CD4-positive, alpha-beta T cell treated with Interleukin-2 at 100 ng/mL for 4 hours (primary cell): ENCODE data around the gene DNAH17.

Experiments
- DNase-seq: peaks from one replicate; pipeline ENCODE4 v3.0.0-alpha.2; 2020; ENCODE audit warnings: low spot score

Gene DNAH17

DNA sequence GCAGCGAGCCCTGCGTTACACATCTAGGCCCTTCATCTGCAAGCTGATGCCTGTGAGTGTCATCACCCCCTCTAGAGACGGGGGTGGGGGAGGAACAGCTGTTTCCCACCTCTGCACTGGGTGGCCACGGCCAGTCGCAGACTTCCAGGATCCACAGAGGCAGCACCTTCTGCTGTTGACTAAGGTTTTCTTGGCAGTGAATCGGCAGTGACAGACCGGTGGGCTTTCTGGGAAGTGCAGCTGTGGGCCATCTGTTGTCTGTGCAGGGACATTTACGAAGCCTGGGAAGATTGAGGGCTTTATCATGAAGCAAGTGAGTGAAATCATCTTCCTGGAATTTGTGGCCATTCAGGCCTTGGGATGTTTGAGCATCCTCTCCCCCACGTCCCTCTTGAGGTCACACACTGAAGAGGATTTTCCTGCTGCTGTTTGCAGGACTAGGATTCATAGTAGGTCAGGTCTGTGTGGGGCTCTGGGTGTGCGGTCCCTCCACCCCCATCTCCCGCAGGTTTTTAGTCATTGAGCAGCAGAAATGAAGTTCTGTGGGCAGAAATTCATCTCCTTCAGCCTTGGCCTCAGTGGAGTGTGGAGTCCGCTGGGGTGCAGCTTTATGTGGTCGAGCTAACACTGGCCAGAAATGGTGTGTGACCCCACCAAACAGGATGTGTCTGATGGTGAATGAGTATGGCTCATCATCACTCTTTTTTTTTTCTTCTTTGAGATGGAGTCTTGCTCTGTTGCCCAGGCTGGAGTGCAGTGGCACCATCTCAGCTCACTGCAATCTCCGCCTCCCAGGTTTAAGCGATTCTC is 186.8 kb downstream of the DNAH17 start:
- no peak for DNase-seq

DNA sequence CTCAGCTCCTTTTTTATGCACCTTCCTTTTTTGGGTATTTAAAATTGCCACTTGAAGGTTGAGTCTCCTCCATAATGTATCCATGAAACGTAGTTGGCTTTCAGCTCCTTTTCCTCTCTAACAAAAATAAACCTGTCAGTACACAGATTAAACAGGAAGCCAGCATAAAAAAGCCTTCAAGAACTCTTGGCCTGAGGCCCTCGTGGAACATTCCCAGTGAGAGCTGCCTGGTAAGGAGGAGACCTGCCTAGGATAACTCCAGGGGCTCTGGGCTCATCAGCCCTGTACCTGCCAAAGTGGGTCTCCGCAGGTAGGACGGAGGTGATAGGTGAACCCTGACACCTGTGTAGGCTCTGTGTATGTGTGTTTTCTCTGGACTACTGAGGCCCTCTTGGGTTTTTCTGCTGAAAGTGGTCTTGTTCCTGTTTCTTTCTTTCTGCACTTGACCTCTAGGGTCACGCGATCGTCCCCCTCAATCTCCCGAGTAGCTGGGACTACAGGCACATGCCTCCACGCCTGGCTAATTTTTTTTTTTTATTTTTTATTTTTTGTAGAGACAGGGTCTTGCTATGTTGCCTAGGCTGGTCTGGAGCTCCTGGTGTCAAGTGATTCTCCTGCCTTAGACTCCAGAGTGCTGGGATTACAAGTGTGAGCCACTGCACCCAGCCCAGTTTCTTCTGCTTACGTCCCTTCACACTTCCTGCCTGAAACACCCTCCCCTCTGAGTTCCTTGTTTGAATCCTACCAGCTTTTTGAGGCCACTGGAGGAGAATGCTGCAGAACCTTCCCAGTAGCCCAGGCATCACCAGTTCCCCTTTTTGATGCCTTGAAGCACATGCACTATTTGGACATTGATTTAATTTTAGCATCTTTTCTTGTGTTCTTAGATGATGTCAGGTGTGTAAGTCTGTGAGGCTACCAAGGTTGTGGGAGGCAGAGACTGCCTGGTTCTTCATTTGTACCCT is 188.9 kb downstream of the DNAH17 start:
- no peak for DNase-seq

DNA sequence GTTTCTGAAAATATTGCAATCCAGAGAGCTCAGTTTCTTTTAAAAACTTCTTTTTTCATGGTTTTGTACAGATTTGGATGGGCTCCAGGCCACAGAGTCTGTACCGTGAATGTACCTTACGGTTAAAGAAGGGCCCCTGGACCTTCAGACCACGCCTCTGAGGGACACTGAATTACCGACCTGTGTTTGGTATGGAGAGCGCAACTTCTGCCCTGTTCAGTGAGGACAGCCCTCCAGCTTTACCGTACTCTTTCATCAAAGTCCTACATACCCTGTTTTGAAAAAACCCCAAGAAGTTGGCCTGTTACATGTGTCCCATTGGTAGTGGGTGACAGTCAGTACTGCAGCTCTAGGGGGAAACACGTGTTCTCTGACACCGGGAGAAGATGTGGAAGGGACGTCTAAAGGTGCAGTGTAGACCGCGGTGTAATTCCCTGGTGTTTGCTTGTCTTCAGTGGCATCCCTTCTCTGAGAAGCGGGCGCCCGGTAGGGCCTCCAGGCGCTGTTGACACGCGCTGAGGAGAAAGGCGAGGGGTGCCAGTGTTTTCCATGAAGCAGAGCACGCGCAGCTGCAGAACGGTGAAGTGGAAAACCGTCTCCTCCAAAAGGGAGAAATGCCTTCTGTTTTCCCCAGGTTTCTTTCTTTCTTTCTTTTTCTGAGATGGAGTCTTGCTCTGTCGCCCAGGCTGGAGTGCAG is 192.6 kb downstream of the DNAH17 start:
- DNase-seq: no peak

DNA sequence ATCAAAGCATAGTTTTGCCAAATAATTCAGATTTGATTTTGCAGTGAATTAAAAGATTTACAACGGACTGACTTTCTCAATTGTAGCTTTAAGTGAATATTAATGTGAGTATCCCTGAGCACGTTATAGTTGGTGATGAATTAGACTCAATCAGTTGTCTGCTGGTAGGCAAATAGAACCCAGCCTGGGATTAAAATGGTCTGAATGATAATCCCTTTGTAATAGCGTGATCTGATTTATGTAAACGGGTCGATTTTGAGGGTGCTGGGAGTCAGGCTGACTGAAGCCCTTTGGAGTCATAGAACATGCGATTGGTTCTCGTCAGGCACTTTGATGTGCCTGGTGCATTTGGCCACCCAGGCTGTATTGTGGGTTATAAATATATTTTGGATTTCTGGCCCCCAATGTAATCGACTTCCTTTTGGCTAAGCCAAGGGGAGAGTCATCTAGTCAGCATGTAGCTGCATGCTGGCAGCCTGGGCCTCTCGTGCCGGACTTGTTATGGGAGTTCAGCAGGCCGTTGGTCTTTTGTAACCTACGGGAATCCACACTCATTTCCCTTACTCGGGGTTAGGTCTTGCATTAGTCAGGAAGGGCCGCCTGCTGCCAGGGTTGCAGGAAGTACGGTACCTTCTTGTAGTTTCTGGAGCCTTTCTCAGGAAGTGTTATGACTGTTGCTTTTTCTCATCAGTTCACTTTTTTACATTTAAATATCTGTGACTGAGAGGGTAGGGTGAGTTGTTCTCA is 193.3 kb downstream of the DNAH17 start:
- peak; percentile 50 for DNase-seq

DNA sequence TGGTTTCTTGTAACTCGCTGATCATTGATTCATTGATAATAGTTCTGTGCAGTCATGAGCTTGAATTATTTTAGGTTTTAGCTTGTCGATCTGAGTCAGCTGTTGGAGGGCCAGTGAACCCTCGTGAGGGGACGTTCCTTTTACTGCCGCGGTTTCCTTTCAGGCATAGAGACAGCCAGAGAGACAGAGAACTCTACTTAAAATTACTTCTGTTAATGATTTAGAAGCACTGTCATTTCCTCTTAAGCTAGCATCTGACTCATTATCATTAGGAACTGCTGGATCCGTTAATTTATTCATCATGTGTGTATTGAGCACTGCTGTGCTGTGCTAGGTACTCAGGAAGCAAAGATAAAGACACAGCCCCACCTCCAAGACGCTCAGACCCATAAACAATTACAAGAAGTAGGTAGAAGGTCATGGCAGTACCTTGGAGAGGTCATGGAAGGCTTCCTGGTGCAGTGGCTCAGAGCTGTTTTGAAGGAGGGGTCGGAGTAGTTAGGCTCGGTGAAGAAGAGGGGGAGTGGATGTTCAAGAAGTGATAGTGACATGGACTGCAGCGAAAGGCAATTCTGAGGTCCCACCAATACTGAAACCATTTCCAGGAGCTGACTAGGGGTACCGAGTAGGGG is 195.5 kb downstream of the DNAH17 start:
- peak; percentile 88 for DNase-seq

DNA sequence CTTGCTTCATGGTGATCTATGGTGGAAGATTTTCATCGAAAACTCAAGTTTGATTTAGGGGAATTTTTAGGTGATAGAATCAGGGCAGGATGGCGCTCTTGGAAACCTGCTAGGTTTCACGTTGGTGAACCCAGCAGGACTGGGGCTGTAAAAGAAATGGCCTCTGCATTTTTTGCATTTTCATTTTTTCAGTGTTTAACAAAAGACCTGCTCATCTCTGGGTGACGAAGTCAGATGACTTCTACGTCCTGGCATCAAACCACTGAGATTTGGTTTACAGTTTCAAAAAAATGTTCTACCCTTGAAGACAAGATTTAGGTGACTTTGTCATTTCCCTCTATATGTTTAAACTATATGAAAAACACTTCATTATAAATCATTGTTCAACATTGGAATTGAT is 196.8 kb downstream of the DNAH17 start:
- DNase-seq: no peak

DNA sequence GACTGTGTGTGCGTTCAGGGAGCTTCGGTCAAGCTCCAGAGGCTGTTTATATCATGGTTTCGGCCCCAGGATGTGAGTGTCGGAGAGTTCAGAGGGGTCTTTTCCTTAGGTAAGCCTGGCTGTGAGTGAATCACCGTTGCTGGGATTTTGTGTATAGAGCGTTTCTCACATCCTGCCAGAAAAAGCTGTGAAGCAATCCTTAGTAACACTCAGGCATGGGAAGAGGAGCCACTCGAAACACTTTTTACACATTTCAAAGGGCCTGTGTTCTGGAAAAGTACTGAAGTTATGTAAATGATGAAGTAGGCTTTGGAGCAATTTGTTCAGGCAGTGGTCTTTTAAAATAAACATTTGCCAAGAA is 198.1 kb downstream of the DNAH17 start:
- no peak for DNase-seq

DNA sequence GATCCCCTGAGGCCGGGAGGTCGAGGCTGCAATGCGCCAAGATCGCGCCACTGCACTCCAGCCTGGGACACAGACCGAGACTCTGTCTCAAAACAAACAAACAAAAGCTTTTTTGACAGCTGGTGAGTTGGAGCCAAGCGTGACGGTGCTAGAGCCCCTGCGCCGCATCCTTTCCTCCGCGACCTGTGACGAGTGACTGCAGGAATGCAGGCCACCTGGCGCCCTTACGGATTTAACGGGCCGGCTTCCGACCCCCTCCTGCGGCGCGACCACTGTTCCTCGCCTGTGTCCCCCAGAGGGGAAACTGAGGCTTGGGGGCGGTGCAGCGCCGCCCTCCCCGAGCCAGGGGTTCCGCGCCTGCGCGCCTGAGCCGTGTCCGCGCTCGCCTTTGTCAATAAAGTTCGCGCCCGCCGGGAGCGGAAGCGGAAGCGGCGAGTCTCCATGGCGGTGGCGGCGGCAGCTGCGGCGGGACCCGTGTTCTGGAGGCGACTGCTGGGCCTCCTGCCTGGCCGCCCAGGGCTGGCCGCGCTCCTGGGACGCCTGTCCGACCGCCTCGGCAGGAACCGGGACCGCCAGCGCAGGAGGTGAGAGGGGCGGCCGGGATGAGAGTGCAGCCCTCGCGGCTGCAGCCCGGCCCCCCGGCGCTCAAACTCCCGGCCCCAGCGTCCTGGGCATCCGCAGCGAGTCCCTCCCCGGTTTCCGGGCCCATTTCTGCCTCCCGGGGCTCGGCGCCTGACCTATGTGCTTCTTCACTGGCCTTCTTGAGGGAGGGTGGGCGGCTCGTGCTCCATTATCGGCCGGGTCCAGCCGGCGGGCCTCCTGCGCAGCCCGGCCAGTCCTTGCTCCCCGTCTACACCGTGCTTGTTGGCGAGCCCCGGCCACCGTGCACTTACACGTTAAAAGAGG is 198.7 kb downstream of the DNAH17 start, which contains the start of gene PGS1:
TSS of gene PGS1 (plus strand) at position 425 of the 906 bp plus-strand sequence. CDS start at position 442, 17 bp downstream.
- DNase-seq: peak; percentile 77

DNA sequence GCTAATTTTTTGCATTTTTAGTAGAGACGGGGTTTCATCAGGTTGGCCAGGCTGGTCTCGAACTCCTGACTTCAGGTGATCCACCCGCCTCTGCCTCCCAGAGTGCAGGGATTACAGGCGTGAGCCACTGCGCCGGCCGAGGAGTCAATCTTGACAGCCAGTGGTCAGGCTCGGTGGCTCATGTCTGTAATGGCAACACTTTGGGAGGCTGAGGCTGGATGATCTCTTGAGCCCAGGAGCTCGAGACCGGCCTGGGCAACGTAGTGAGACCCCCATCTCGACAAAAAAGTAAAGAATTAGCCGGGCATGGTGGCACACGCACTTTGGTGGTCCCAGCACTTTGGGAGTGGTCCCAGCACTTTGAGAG is 199.4 kb downstream of the DNAH17 start:
- no peak for DNase-seq

DNA sequence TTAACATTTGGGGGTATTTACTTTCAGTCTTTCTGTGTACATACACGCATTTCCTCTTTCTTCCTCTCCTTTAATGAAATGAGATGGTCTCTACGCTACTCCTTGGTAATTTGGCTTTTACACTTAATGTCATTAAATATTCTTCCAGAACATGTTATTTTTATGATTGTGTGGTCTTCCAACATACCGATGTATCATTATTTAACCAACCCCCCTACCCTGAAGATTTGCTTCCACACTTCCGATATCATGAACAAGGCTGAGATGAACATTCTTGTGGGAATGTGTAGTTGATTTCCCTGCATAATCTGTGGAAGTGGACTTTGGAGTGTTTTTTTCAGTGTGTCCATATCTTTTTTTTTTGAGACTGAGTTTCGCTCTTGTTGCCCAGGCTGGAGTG is 201.0 kb downstream of the DNAH17 start:
- no peak for DNase-seq

DNA sequence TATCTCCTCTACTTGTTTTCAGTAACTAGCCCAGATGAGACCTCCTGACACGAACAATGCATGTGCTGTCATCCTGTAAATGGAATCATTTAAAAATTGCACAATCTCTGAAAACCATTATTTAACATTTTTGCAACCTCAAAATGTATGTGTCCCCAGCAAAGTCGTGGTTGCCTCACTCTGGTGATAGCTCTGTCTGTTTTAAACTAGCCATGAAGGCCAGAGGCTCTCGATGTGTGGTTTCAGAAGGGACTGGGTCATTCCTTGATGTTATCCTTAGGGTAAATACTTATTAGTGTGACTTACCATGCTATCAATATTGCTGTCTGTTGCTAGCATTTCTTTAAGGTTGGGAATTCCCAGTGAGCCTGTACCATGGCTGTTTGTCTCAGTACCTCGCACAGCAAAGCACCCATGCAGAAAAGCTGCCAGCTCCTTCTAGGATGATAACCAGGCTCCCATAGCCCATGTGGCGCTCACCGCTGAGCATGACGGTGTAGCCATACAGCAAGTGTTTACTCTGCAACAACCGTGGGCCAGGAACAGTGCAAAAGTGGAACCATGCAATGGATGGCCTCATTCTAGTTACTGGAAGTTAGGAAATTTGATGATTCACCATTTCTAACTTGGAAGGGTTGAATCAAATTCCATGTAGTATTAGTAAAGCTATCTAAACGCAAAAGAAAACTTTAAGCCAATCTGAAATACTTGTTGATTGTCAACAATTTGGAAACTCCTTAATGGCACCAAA is 201.6 kb downstream of the DNAH17 start:
- no peak for DNase-seq

DNA sequence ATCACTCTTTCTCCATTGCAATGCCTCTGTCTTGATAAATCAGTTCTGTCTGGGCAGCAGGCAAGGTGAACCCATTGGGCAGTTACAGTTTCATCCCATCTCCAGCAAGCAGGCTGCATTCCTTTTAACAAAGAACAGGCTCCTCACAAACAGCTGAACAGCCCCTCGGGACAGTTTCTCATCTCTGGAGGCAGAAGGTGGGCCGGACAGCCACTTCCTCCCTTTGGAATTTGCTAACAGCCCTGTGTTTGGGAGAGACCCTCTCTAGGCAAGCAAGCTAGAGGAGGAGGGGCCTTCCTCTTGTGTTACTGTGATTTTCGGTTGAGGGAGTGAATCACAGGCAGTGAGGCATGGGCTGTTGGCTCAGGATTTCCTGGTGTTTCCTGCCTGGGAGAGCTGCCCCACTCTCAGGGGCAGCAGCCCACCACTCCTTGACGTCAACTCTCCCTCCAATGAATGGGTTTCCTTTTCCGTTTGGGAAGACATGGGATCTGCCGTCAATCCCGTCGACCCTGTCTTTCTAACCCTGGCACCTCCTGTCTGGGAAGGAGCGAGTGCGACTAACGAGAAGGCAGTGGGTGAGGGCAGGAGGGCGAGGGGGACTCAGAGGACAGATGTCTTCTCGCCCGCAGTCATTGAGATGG is 202.4 kb downstream of the DNAH17 start:
- no peak for DNase-seq

DNA sequence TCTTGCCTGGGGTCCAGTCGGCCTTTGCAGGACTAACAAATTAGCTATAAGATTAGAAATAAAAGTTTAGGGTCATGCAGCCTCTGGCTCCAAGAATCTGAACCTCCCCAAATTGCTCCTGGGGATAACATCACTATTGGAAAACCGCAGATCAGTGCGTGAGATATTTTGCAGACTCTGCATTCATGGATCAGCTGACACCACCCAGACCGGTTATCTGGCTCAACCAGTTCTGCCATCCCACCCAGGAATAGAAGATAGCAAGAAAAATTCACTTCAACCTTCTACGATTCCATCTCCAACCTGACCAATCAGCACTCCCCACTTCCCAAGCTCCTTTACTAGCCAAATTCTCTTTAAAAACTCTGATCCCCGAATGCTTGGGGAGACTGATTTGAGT is 203.0 kb downstream of the DNAH17 start:
- no peak for DNase-seq
